BE2C (cell line): ENCODE data around the gene PIANP. TPM values are rescaled to one million over a fixed set of nuclear protein-coding genes. Genes with fewer than 3 reads are reported as not detected.
"Not testable (repeated sequence)": the region's sequence is repeated elsewhere in the genome, so short reads cannot be mapped to it uniquely, and the experiment has no call there.

Experiments used
- DNase-seq: peaks from one replicate; pipeline ENCODE4 v3.0.0-alpha.2; 2020
- H3K27me3 ChIP-seq: fragments of 250-450 bp; sonication (Bioruptor Pico); 2 replicates; pipeline ENCODE4 v1.5.1; 2020; ENCODE audit warnings: mild to moderate bottlenecking
- H3K36me3 ChIP-seq: fragments of 250-450 bp; sonication (Bioruptor Pico); 2 replicates; pipeline ENCODE4 v1.5.1; 2020; ENCODE audit warnings: mild to moderate bottlenecking
- H3K4me1 ChIP-seq: fragments of 250-450 bp; sonication (Bioruptor Pico); 2 replicates; pipeline ENCODE4 v1.5.1; 2020
- H3K4me3 ChIP-seq: 2 replicates; pipeline ENCODE4 v1.5.1; 2011; ENCODE audit warnings: low read depth, low read length
- H3K9me3 ChIP-seq: fragments of 250-450 bp; sonication (Bioruptor Pico); 2 replicates; pipeline ENCODE4 v1.5.1; 2020
- CTCF ChIP-seq: IDR thresholded peaks from 2 replicates; pipeline ENCODE4 v1.5.1; 2012; ENCODE audit warnings: mild to moderate bottlenecking, low read depth, low read length
- polyA plus RNA-seq: library from polyadenylated mRNA; unstranded; fragments of >200 nt; gene quantifications from one replicate; pipeline ENCODE4 v1.2.1, GENCODE V29; 2012; ENCODE audit warnings: low read depth, missing spikeins; ENCODE audit not compliant: insufficient read length, insufficient read depth

The PIANP gene, protein sequence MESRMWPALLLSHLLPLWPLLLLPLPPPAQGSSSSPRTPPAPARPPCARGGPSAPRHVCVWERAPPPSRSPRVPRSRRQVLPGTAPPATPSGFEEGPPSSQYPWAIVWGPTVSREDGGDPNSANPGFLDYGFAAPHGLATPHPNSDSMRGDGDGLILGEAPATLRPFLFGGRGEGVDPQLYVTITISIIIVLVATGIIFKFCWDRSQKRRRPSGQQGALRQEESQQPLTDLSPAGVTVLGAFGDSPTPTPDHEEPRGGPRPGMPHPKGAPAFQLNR
- 19.7 TPM for polyA plus RNA-seq

DNA sequence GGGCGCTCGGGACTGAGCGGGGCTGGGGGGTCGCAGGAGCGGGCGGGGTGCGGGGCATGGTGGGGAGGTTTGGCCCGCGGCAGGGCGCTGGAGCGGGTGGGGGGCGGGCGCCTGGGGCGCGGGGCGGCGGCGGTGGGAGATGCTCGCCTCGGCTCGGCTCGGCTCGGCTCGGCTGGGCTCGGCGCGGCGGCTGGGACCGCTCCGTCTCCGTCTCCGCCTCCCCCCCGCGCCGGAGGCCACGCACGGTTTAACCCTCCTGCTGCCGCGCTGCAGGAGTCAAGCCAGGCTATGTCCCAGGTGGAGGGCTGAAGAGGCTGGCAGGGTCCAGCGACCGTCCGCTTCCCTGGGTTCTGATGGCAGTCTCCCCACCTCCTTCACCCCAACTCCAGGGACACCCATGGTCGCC lies at the start of gene PIANP:
Gene PIANP (minus strand): TSS at position 170 of the 406 bp plus-strand sequence. CDS start 2,754 bp downstream, outside the sequence.
- no peaks in the 10 kb centered on the region for H3K27me3 ChIP-seq
- no peaks in the 10 kb centered on the region for H3K9me3 ChIP-seq
- H3K36me3 ChIP-seq = no peaks in the 10 kb centered on the region
- no peaks in the 10 kb centered on the region for H3K4me1 ChIP-seq
- TF ChIP-seq CTCF = no peak
- H3K4me3 ChIP-seq = peak within 1 kb of the TSS; percentile 67
- DNase-seq = peak; percentile 81

DNA sequence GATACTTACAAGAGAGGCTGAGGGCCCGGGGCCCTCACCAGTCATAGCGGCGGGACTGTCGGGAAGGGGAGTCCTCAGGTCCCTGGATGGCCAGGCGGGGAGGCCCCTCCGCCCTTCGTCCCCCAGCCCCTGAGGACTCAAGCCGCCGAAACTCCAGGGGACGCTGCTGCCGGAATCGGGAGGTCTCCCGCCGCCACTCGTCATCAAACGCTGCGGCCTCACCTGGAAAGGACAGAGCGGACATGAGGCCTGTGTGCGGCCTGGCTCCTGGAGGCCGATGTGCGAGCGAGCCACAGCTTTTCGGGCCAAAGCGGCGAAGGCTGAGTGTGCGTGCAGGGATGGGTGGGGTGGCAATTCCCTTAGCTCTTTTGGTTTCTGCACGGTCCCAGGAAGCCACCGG lies 48.1 kb upstream of the PIANP start:
- H3K4me3 ChIP-seq = no peak overlapping the region
- no peaks in the 10 kb centered on the region for H3K9me3 ChIP-seq
- no peak for DNase-seq
- H3K36me3 ChIP-seq = peaks cover 49% of the 10 kb centered on the region
- no peak for TF ChIP-seq CTCF
- no peaks in the 10 kb centered on the region for H3K27me3 ChIP-seq
- peaks cover 5% of the 10 kb centered on the region for H3K4me1 ChIP-seq

GRCh38 chr12:6747216-6747615 lies 46.6 kb upstream of the PIANP start:
- DNase-seq = no peak
- H3K4me3 ChIP-seq = no peak overlapping the region
- no peaks in the 10 kb centered on the region for H3K9me3 ChIP-seq
- H3K36me3 ChIP-seq = peaks cover 49% of the 10 kb centered on the region
- H3K4me1 ChIP-seq = peaks cover 14% of the 10 kb centered on the region
- no peaks in the 10 kb centered on the region for H3K27me3 ChIP-seq
- no peak for TF ChIP-seq CTCF

- Histone ChIP-seq H3K4me1 (peaks cover 11% of the 10 kb centered on the region), H3K27me3 (no peaks in the 10 kb centered on the region), H3K36me3 (peaks cover 37% of the 10 kb centered on the region), H3K4me3 (no peak overlapping the region), H3K9me3 (no peaks in the 10 kb centered on the region)
- TF ChIP-seq CTCF = no peak
- DNase-seq = no peak
Observed at GRCh38 chr12:6745741-6746525, 45.3 kb upstream of the PIANP start.

DNA sequence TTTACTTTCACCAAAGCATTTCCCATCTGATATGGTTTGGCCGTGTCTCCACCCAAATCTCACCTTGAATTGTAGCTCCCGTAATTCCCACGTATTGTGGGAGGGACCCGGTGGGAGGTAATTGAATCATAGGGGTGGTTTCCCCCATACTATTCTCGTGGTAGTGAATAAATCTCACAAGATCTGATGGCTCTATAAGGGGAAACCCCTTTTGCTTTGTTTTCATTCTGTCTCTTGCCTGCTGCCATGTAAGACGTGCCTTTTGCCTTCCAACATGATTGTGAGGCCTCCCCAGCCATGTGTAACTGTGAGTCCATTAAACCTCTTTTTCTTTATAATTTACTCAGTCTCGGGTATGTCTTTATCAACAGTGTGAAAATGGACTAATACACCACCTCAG lies 42.7 kb upstream of the PIANP start:
- not testable (repeated sequence) for H3K27me3 ChIP-seq, H3K4me3 ChIP-seq, DNase-seq, H3K9me3 ChIP-seq
- Histone ChIP-seq H3K36me3 (peaks cover 16% of the 10 kb centered on the region), H3K4me1 (peaks cover 11% of the 10 kb centered on the region)

DNA sequence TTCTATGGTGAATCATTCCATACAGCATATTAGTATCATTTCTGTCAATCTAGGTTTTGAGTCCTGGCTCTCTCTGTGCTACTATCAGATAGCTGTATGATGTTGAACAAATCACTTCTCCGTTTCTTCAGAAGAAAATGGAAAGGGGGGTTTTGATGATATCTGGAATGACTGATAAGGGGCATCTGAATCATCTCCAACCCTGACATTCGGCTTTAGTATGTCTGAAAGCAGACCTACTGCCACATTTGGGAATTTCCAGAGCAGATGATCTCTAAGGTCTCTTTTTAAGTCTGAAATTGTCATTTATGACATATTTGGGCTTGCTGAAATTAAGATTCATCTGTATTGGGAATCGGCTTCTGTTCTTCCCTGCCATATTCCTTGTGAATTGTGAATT lies 42.2 kb upstream of the PIANP start:
- Histone ChIP-seq H3K27me3 (no peaks in the 10 kb centered on the region), H3K4me3 (no peak overlapping the region), H3K9me3 (no peaks in the 10 kb centered on the region), H3K4me1 (peaks cover 11% of the 10 kb centered on the region), H3K36me3 (peaks cover 14% of the 10 kb centered on the region)
- no peak for DNase-seq
- no peak for TF ChIP-seq CTCF

- not testable (repeated sequence) for DNase-seq, H3K27me3 ChIP-seq, H3K4me3 ChIP-seq, H3K36me3 ChIP-seq, H3K9me3 ChIP-seq
- H3K4me1 ChIP-seq = peaks cover 11% of the 10 kb centered on the region
Observed at GRCh38 chr12:6742080-6742479, 41.5 kb upstream of the PIANP start.
